A549 (cell line): ENCODE results near the gene SLC1A4. TPM values are rescaled to one million over a fixed set of nuclear protein-coding genes. Genes with fewer than 3 reads are reported as not detected.
A peak's percentile ranks its signal among the peaks of the same experiment; 100 is the strongest.

Experiments
- ATAC-seq, 2 experiments: fragments of 200-7000 bp in 1 of 2; fragments of >200 bp in 1 of 2; cut with Nextera tagmentation in 1 of 2; cut with Tn5 transposase in 1 of 2; 3 replicates each; pipeline versions ENCODE4 v1.8.0 to v1.9.1; 2018 to 2020; ENCODE audit warnings: mild to moderate bottlenecking in 1 of 2, moderate library complexity in 1 of 2
- CTCF ChIA-PET: fragments of 300-600 bp; sonication (Branson Sonifier 250); formaldehyde crosslinking; extraction: SDS; loops from one replicate; lab custom pipeline; 2021; ENCODE audit warnings: antibody characterized with exemption, inconsistent platforms; lab: Yijun Ruan, JAX
- POLR2A ChIA-PET: fragments of 350-600 bp; formaldehyde crosslinking; extraction: SDS; loops from one replicate; lab custom pipeline; 2021; ENCODE audit warnings: antibody characterized with exemption, inconsistent platforms; lab: Yijun Ruan, JAX
- DNase-seq, 2 experiments: peaks; one replicate each; pipeline versions ENCODE4 v3.0.0 to v3.0.0-alpha.2; 2011 to 2016; ENCODE audit warnings: low read depth in 1 of 2, low spot score in 1 of 2
- FAIRE-seq: peaks from 2 replicates; lab custom pipeline; 2011; peaks lifted over from hg19 to GRCh38; lab: Jason Lieb, UNC
- H3K27ac ChIP-seq, 2 experiments: fragments of >200 bp; sonication (Bioruptor Twin); formaldehyde crosslinking; 3 replicates each; pipeline ENCODE4 v1.5.1; 2016 to 2017
- H3K4me1 ChIP-seq: fragments of >200 bp; sonication (Bioruptor Twin); formaldehyde crosslinking; 3 replicates; pipeline ENCODE4 v1.6.1; 2016
- H3K4me2 ChIP-seq: fragments of >200 bp; sonication (Bioruptor Twin); formaldehyde crosslinking; 3 replicates; pipeline ENCODE4 v1.6.1; 2016
- H3K4me3 ChIP-seq: fragments of >200 bp; sonication (Bioruptor Twin); formaldehyde crosslinking; 3 replicates; pipeline ENCODE4 v1.5.1; 2016
- H3K9me3 ChIP-seq: fragments of >200 bp; sonication (Bioruptor Twin); formaldehyde crosslinking; 3 replicates; pipeline ENCODE4 v1.6.1; 2016
- BHLHE40 ChIP-seq: IDR thresholded peaks from 2 replicates; pipeline ENCODE4 v1.6.1; 2012; ENCODE audit warnings: low read depth, low read length, inconsistent platforms
- CBX2 ChIP-seq: fragments of 200-600 bp; sonication (generic); IDR thresholded peaks from 2 replicates; pipeline ENCODE4 v1.6.1; 2016; ENCODE audit warnings: low read depth, mild to moderate bottlenecking, borderline replicate concordance
- CEBPB ChIP-seq, 2 experiments: fragments of >200 bp in 1 of 2; sonication (Bioruptor Twin) in 1 of 2; formaldehyde crosslinking in 1 of 2; IDR thresholded peaks; 2 replicates each; pipeline ENCODE4 v1.6.1; 2012 to 2016
- CHD4 ChIP-seq: fragments of 200-600 bp; sonication (generic); IDR thresholded peaks from 2 replicates; pipeline ENCODE4 v1.6.1; 2016; ENCODE audit warnings: antibody characterized with exemption, mild to moderate bottlenecking, borderline replicate concordance
- CTCF ChIP-seq: fragments of >200 bp; sonication (Bioruptor Twin); formaldehyde crosslinking; IDR thresholded peaks from 3 replicates; pipeline ENCODE4 v1.5.1; 2016
- EHMT2 ChIP-seq: fragments of 200-600 bp; sonication (generic); IDR thresholded peaks from 2 replicates; pipeline ENCODE4 v1.6.1; 2016; ENCODE audit warnings: antibody characterized with exemption, low read depth, mild to moderate bottlenecking, moderate library complexity
- FOSB ChIP-seq: fragments of 250-450 bp; sonication (Bioruptor Pico); IDR thresholded peaks from 2 replicates; pipeline ENCODE4 v1.5.0; 2020; ENCODE audit warnings: mild to moderate bottlenecking, moderate library complexity
- FOSL2 ChIP-seq, 2 experiments: fragments of 450-650 bp in 1 of 2; fragments of >200 bp in 1 of 2; sonication (Bioruptor Twin) in 1 of 2; formaldehyde crosslinking; IDR thresholded peaks; 2 replicates each; pipeline versions ENCODE4 v1.5.0 to v1.6.1; 2016 to 2020; ENCODE audit warnings: mild to moderate bottlenecking in 1 of 2, moderate library complexity in 1 of 2
- HEYL ChIP-seq: fragments of 250-450 bp; sonication (Bioruptor Pico); IDR thresholded peaks from 2 replicates; pipeline ENCODE4 v1.8.0; 2021; ENCODE audit warnings: mild to moderate bottlenecking, moderate library complexity
- HOXA7 ChIP-seq: fragments of 250-450 bp; sonication (Bioruptor Pico); IDR thresholded peaks from 2 replicates; pipeline ENCODE4 v1.5.0; 2020; ENCODE audit warnings: mild to moderate bottlenecking, moderate library complexity
- JUN ChIP-seq, 2 experiments: fragments of >200 bp; sonication (Bioruptor Twin); formaldehyde crosslinking; IDR thresholded peaks; 2 replicates in 1 of 2; 3 replicates in 1 of 2; pipeline ENCODE4 v1.6.1; 2016 to 2017
- JUNB ChIP-seq: fragments of >200 bp; sonication (Bioruptor Twin); formaldehyde crosslinking; IDR thresholded peaks from 2 replicates; pipeline ENCODE4 v1.6.1; 2016
- MAFK ChIP-seq: fragments of 450-650 bp; IDR thresholded peaks from 2 replicates; pipeline ENCODE4 v1.6.1; 2014; ENCODE audit not compliant: partially characterized antibody
- MAX ChIP-seq: IDR thresholded peaks from 2 replicates; pipeline ENCODE4 v1.6.1; 2012
- NR3C1 ChIP-seq: fragments of >200 bp; sonication (Bioruptor Twin); formaldehyde crosslinking; IDR thresholded peaks from 3 replicates; pipeline ENCODE4 v1.6.1; 2017
- POLR2A ChIP-seq: IDR thresholded peaks from 2 replicates; pipeline ENCODE4 v1.6.1; 2012; ENCODE audit warnings: mild to moderate bottlenecking, low read length
- RAD21 ChIP-seq, 2 experiments: fragments of >200 bp in 1 of 2; sonication (Bioruptor Twin) in 1 of 2; formaldehyde crosslinking in 1 of 2; IDR thresholded peaks in 1 of 2; conservative IDR thresholded peaks in 1 of 2; 2 replicates in 1 of 2; 3 replicates in 1 of 2; pipeline ENCODE4 v1.6.1; 2012 to 2018; ENCODE audit warnings: inconsistent platforms in 1 of 2
- RARB ChIP-seq: fragments of 250-450 bp; sonication (Bioruptor Pico); IDR thresholded peaks from 2 replicates; pipeline ENCODE4 v1.8.0; 2021; ENCODE audit warnings: mild to moderate bottlenecking, moderate library complexity
- RCOR1 ChIP-seq: fragments of 150-350 bp; IDR thresholded peaks from 2 replicates; pipeline ENCODE4 v1.6.1; 2014; ENCODE audit warnings: antibody characterized with exemption, low read length, low read depth
- SMC3 ChIP-seq: fragments of >200 bp; sonication (Bioruptor Twin); formaldehyde crosslinking; IDR thresholded peaks from 3 replicates; pipeline ENCODE4 v1.6.1; 2018; ENCODE audit warnings: inconsistent platforms
- TFCP2L1 ChIP-seq: fragments of 250-450 bp; sonication (Bioruptor Pico); IDR thresholded peaks from 2 replicates; pipeline ENCODE4 v1.5.0; 2021; ENCODE audit warnings: mild to moderate bottlenecking
- ZC3H11A ChIP-seq: fragments of 450-650 bp; IDR thresholded peaks from 2 replicates; pipeline ENCODE4 v1.6.1; 2014; ENCODE audit warnings: antibody characterized with exemption, mild to moderate bottlenecking
- ZSCAN20 ChIP-seq: fragments of 250-450 bp; sonication (Bioruptor Pico); IDR thresholded peaks from 2 replicates; pipeline ENCODE4 v1.8.0; 2022; ENCODE audit warnings: mild to moderate bottlenecking, moderate library complexity
- WGBS: methylation state at CpG from one replicate; pipeline ENCODE4 v1.1.6; 2017; ENCODE audit errors: missing lambda C conversion rate; 5-methylcytosine and 5-hydroxymethylcytosine counted together
- polyA plus RNA-seq, 4 experiments: library from polyadenylated mRNA; depleted of rRNA in 3 of 4; stranded (reverse); fragments of >200 nt; fragmentation: RNase III in 1 of 4; extraction: RNeasy Plus Mini Kit Qiagen cat#74134 plus additional on column Dnase treatment in 1 of 4; gene quantifications; 2 replicates in 3 of 4; 3 replicates in 1 of 4; pipeline ENCODE4 v1.2.3, GENCODE V29; 2011 to 2017
- TF ChIP-seq, protein P1 (sequence below): IDR thresholded peaks from 2 replicates; pipeline ENCODE4 v1.6.1; 2012; ENCODE audit warnings: low read depth, borderline replicate concordance
- TF ChIP-seq, protein P2 (sequence below): IDR thresholded peaks from 2 replicates; pipeline ENCODE4 v1.6.1; 2012

The SLC1A4 gene
- polyA plus RNA-seq, 2 of the 4 experiments (the other 2 are of a cell fraction) = 9.1 to 26.4 TPM

DNA sequence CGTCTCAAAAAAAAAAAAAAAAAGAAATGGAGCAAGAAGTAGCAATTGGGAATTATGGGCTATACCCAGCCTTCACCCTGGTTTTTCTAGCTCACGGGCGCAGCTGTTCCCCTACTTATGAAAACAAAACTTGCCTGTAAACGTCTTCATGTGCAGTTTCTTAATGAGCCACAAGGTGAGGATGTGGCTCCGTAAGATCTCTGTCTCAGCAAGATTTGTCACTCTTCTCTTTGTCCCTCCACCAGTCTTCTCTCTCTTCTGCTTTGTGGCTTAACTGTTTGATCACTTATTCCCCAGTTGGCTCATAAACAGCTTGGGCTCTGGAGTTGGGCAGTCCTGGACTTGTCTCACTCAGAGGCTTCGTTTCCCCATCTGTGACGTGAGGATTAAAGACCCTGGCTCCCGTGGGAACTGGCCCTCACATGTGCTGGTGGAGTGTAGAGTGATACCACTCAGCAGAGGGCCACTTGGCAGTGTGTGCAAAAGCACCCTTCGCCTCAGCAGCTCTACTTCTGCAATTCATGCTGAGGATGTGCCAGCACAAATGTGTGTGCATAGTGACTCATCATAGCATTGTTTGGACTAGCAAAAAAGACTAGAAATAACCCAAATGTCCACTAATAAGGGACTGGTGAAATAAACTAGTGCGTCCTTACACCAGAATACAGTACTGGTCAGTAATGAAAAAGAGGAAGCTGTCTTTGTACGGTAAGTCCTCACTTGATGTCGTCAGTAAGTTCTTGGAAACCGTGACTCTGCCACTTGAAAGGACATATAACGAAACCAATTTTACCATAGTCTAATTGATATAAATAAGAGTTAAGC lies 75.7 kb downstream of the SLC1A4 start:
- peak; percentile 52 to 85 for DNase-seq
- peak; percentile 61 for FAIRE-seq
- CTCF ChIA-PET = interaction anchor here (0.5 to 5.9 kb wide), 55 partner anchors 10 to 1686 kb away, joined by 3 to 52 read pairs (median 4); partner anchors contain the start of genes ACTR2, CEP68 and RAB1A
- ATAC-seq = peak; percentile 82 to 89
- H3K9me3 ChIP-seq = no peaks in the 10 kb centered on the region
- WGBS = 26% methylated on average over 14 of the region's 14 CpGs
- H3K4me2 ChIP-seq = peak overlapping the region; percentile 72
- H3K27ac ChIP-seq = peak overlapping the region; percentile 55 to 77
- TF ChIP-seq RARB (CRISPR knock-in tag) (no peak), JUN (IDR thresholded peaks at IDR 0.05) (0 out of 5 replicates have a peak, but pooled peaks of 1 of the 2 experiments have one; percentile 29), JUNB (peak; percentile 40; the same call in 1 of the 2 replicates), SMC3 (peak; percentile 73), RCOR1 (no peak), CEBPB (IDR thresholded peaks at IDR 0.05) (peak in 1 of 2 experiments; percentile 20; a peak in 1 of 4 replicates), MAX (peak; percentile 52), HOXA7 (CRISPR knock-in tag) (no peak), ZC3H11A (0 out of 2 replicates have a peak, but pooled peaks have one; percentile 1), FOSL2 (IDR thresholded peaks at IDR 0.05) (peak; percentile 62; the same call in 1 of the 2 replicates), FOSL2 (CRISPR knock-in tag; IDR thresholded peaks at IDR 0.05) (peak; percentile 87), RAD21 (conservative IDR thresholded peaks at IDR 0.05 in 1 of 2, IDR thresholded peaks at IDR 0.05 in 1 of 2) (peak; percentile 82 to 89), MAFK (peak; percentile 56), CTCF (peak; percentile 79), BHLHE40 (0 out of 2 replicates have a peak, but pooled peaks have one; percentile 25), EHMT2 (no peak), FOSB (no peak)
- TF ChIP-seq, protein P1, sequence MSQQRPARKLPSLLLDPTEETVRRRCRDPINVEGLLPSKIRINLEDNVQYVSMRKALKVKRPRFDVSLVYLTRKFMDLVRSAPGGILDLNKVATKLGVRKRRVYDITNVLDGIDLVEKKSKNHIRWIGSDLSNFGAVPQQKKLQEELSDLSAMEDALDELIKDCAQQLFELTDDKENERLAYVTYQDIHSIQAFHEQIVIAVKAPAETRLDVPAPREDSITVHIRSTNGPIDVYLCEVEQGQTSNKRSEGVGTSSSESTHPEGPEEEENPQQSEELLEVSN = peak; percentile 30; the same call in 1 of the 2 replicates
- TF ChIP-seq, protein P2, sequence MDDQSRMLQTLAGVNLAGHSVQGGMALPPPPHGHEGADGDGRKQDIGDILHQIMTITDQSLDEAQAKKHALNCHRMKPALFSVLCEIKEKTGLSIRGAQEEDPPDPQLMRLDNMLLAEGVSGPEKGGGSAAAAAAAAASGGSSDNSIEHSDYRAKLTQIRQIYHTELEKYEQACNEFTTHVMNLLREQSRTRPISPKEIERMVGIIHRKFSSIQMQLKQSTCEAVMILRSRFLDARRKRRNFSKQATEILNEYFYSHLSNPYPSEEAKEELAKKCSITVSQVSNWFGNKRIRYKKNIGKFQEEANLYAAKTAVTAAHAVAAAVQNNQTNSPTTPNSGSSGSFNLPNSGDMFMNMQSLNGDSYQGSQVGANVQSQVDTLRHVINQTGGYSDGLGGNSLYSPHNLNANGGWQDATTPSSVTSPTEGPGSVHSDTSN = 0 out of 2 replicates have a peak, but pooled peaks have one; percentile 29
- no peak overlapping the region for H3K4me3 ChIP-seq
- POLR2A ChIA-PET = interaction anchor here (0.5 to 2.2 kb wide), 7 partner anchors 9 to 371 kb away, joined by 3 to 23 read pairs (median 6); partner anchors contain the start of genes ACTR2, CEP68 and RAB1A
- H3K4me1 ChIP-seq = peaks cover 37% of the 10 kb centered on the region

GRCh38 chr2:65067806-65068553 lies 78.8 kb downstream of the SLC1A4 start:
- Histone ChIP-seq H3K27ac (peak overlapping the region; percentile 56 to 58; a peak in 4 of 6 replicates), H3K4me3 (no peak overlapping the region), H3K4me1 (peaks cover 54% of the 10 kb centered on the region), H3K4me2 (no peak overlapping the region), H3K9me3 (no peaks in the 10 kb centered on the region)
- FAIRE-seq = no peak
- CTCF ChIA-PET = interaction anchor here (0.6 to 7.3 kb wide), 8 partner anchors 9 to 194 kb away, joined by 3 to 69 read pairs (median 6); partner anchors contain the start of genes CEP68 and RAB1A
- TF ChIP-seq TFCP2L1 (CRISPR knock-in tag) = no peak
- TF ChIP-seq NR3C1 = no peak
- TF ChIP-seq CBX2 = no peak
- TF ChIP-seq HEYL (CRISPR knock-in tag) = no peak
- TF ChIP-seq MAFK = no peak
- TF ChIP-seq CHD4 = no peak
- TF ChIP-seq MAX = no peak
- TF ChIP-seq ZSCAN20 (CRISPR knock-in tag) = no peak
- TF ChIP-seq POLR2A = no peak
- TF ChIP-seq EHMT2 = no peak
- no peak for TF ChIP-seq SMC3
- TF ChIP-seq, all 56 proteins: peak for 0
- POLR2A ChIA-PET = interaction anchor here (0.8 kb wide), 1 partner anchor 12 kb away, joined by 3 read pairs; no protein-coding TSS in a partner anchor
- no peak for DNase-seq
- WGBS = 92% methylated on average over 14 of the region's 14 CpGs
- ATAC-seq = no peak
